Measurements from ENCODE around the gene IDH3G.
"Not testable (repeated sequence)": the region's sequence is repeated elsewhere in the genome, so short reads cannot be mapped to it uniquely, and the experiment has no call there.

The IDH3G gene

GRCh38 chrX:153771415-153772315 is 22.5 kb downstream of the IDH3G start:
- no peak for DNase-seq

GRCh38 chrX:153770601-153771414 is 23.4 kb downstream of the IDH3G start:
- DNase-seq: no peak

GRCh38 chrX:153769865-153770600 is 24.1 kb downstream of the IDH3G start:
- DNase-seq: no peak

GRCh38 chrX:153769158-153769864 is 24.9 kb downstream of the IDH3G start:
- no peak for DNase-seq

- DNase-seq: no peak
Measured at GRCh38 chrX:153768311-153769157, 25.6 kb downstream of the IDH3G start.

- no peak for DNase-seq
Measured at GRCh38 chrX:153767674-153768055, 26.5 kb downstream of the IDH3G start.

GRCh38 chrX:153766871-153767673 is 27.1 kb downstream of the IDH3G start:
- DNase-seq: no peak

GRCh38 chrX:153766098-153766817 is 27.9 kb downstream of the IDH3G start:
- peak; percentile 59 for DNase-seq

GRCh38 chrX:153765138-153766079 is 28.8 kb downstream of the IDH3G start:
- DNase-seq: no peak

- no peak for DNase-seq
Measured at GRCh38 chrX:153764786-153765137, 29.4 kb downstream of the IDH3G start.

- peak; percentile 84 for DNase-seq
Measured at GRCh38 chrX:153763989-153764755, 30.0 kb downstream of the IDH3G start, which contains the start of gene PLXNB3. PLXNB3 (plus strand) TSS chrX:153764249; CDS start chrX:153765536, 1,287 bp downstream.

GRCh38 chrX:153763298-153763932 is 30.8 kb downstream of the IDH3G start:
- no peak for DNase-seq

- DNase-seq: no peak
Measured at GRCh38 chrX:153762626-153763173, 31.5 kb downstream of the IDH3G start.

- no peak for DNase-seq
Measured at GRCh38 chrX:153761863-153762262, 32.3 kb downstream of the IDH3G start.

- no peak for DNase-seq
Measured at GRCh38 chrX:153755136-153755535, 39.0 kb downstream of the IDH3G start.

GRCh38 chrX:153750127-153750774 is 43.9 kb downstream of the IDH3G start:
- no peak for DNase-seq

- not testable (repeated sequence) for DNase-seq
Measured at GRCh38 chrX:153749017-153749416, 45.2 kb downstream of the IDH3G start.

Data from stimulated activated CD8-positive, alpha-beta memory T cell treated with anti-CD3 and anti-CD28 coated beads, Interleukin-4, amount 100 ng/mL, for 48 hours (primary cell).